Measurements from ENCODE around the gene GLTPD2.

GLTPD2 gene

GRCh38 chr17:4768298-4768697 lies 20.5 kb upstream of the GLTPD2 start:
- H3K9me3 ChIP-seq (ENCODE audit: control insufficient read depth, low read length): no peaks in the 10 kb centered on the region
- no peaks in the 10 kb centered on the region for H3K27me3 ChIP-seq (replicated peaks; ENCODE audit: control insufficient read depth, insufficient read depth, low read length, poor library complexity, severe bottlenecking)
- no peak overlapping the region for H3K4me3 ChIP-seq (ENCODE audit: insufficient read depth, low read depth, low read length, poor library complexity, severe bottlenecking)
- DNase-seq: no peak
- no peaks in the 10 kb centered on the region for H3K36me3 ChIP-seq (ENCODE audit: control insufficient read depth, insufficient read depth, low read length)
- no peaks in the 10 kb centered on the region for H3K4me1 ChIP-seq (ENCODE audit: control insufficient read depth, insufficient read depth, low read length, poor library complexity, severe bottlenecking)
- H3K27ac ChIP-seq (ENCODE audit: insufficient read depth, low read length, poor library complexity, severe bottlenecking): no peak overlapping the region

- H3K4me1 ChIP-seq (ENCODE audit: control insufficient read depth, insufficient read depth, low read length, poor library complexity, severe bottlenecking): no peaks in the 10 kb centered on the region
Measured at GRCh38 chr17:4769628-4770027, 19.1 kb upstream of the GLTPD2 start.

GRCh38 chr17:4771519-4772234 lies 17.1 kb upstream of the GLTPD2 start, which contains the start of gene TM4SF5:
Gene TM4SF5, plus strand, starts transcription at chr17:4771886. Its CDS starts 37 bp downstream, at chr17:4771923.
- no peaks in the 10 kb centered on the region for H3K36me3 ChIP-seq (ENCODE audit: control insufficient read depth, insufficient read depth, low read length)
- no peak within 1 kb of the TSS for H3K4me3 ChIP-seq (ENCODE audit: insufficient read depth, low read depth, low read length, poor library complexity, severe bottlenecking)
- DNase-seq: no peak
- no peaks in the 10 kb centered on the region for H3K4me1 ChIP-seq (ENCODE audit: control insufficient read depth, insufficient read depth, low read length, poor library complexity, severe bottlenecking)
- H3K27ac ChIP-seq (ENCODE audit: insufficient read depth, low read length, poor library complexity, severe bottlenecking): no peak within 1 kb of the TSS
- no peaks in the 10 kb centered on the region for H3K27me3 ChIP-seq (replicated peaks; ENCODE audit: control insufficient read depth, insufficient read depth, low read length, poor library complexity, severe bottlenecking)
- no peaks in the 10 kb centered on the region for H3K9me3 ChIP-seq (ENCODE audit: control insufficient read depth, low read length)

More at GRCh38 chr17:4769628-4770027, 19.1 kb upstream of the GLTPD2 start:
- Histone ChIP-seq H3K27ac (ENCODE audit: insufficient read depth, low read length, poor library complexity, severe bottlenecking) (no peak overlapping the region), H3K9me3 (ENCODE audit: control insufficient read depth, low read length) (no peaks in the 10 kb centered on the region), H3K27me3 (replicated peaks; ENCODE audit: control insufficient read depth, insufficient read depth, low read length, poor library complexity, severe bottlenecking) (no peaks in the 10 kb centered on the region), H3K4me3 (ENCODE audit: insufficient read depth, low read depth, low read length, poor library complexity, severe bottlenecking) (no peak overlapping the region), H3K36me3 (ENCODE audit: control insufficient read depth, insufficient read depth, low read length) (no peaks in the 10 kb centered on the region)
- no peak for DNase-seq

- DNase-seq: no peak
- Histone ChIP-seq H3K4me1 (ENCODE audit: control insufficient read depth, insufficient read depth, low read length, poor library complexity, severe bottlenecking) (no peaks in the 10 kb centered on the region), H3K27ac (ENCODE audit: insufficient read depth, low read length, poor library complexity, severe bottlenecking) (no peak overlapping the region), H3K27me3 (replicated peaks; ENCODE audit: control insufficient read depth, insufficient read depth, low read length, poor library complexity, severe bottlenecking) (no peaks in the 10 kb centered on the region), H3K9me3 (ENCODE audit: control insufficient read depth, low read length) (no peaks in the 10 kb centered on the region), H3K36me3 (ENCODE audit: control insufficient read depth, insufficient read depth, low read length) (no peaks in the 10 kb centered on the region), H3K4me3 (ENCODE audit: insufficient read depth, low read depth, low read length, poor library complexity, severe bottlenecking) (no peak overlapping the region)
Measured at GRCh38 chr17:4772235-4772613, 16.5 kb upstream of the GLTPD2 start.

- Histone ChIP-seq H3K9me3 (ENCODE audit: control insufficient read depth, low read length) (no peaks in the 10 kb centered on the region), H3K27me3 (replicated peaks; ENCODE audit: control insufficient read depth, insufficient read depth, low read length, poor library complexity, severe bottlenecking) (peaks cover 10% of the 10 kb centered on the region), H3K27ac (ENCODE audit: insufficient read depth, low read length, poor library complexity, severe bottlenecking) (no peak overlapping the region), H3K4me1 (ENCODE audit: control insufficient read depth, insufficient read depth, low read length, poor library complexity, severe bottlenecking) (no peaks in the 10 kb centered on the region), H3K4me3 (ENCODE audit: insufficient read depth, low read depth, low read length, poor library complexity, severe bottlenecking) (no peak overlapping the region), H3K36me3 (ENCODE audit: control insufficient read depth, insufficient read depth, low read length) (no peaks in the 10 kb centered on the region)
- no peak for DNase-seq
Measured at GRCh38 chr17:4777969-4778760, 10.6 kb upstream of the GLTPD2 start.

GRCh38 chr17:4780325-4780955 lies 8.3 kb upstream of the GLTPD2 start:
- H3K4me1 ChIP-seq (ENCODE audit: control insufficient read depth, insufficient read depth, low read length, poor library complexity, severe bottlenecking): peaks cover 2% of the 10 kb centered on the region
- H3K27me3 ChIP-seq (replicated peaks; ENCODE audit: control insufficient read depth, insufficient read depth, low read length, poor library complexity, severe bottlenecking): peaks cover 18% of the 10 kb centered on the region
- no peak for DNase-seq
- H3K4me3 ChIP-seq (ENCODE audit: insufficient read depth, low read depth, low read length, poor library complexity, severe bottlenecking): no peak overlapping the region
- no peak overlapping the region for H3K27ac ChIP-seq (ENCODE audit: insufficient read depth, low read length, poor library complexity, severe bottlenecking)
- no peaks in the 10 kb centered on the region for H3K36me3 ChIP-seq (ENCODE audit: control insufficient read depth, insufficient read depth, low read length)
- no peaks in the 10 kb centered on the region for H3K9me3 ChIP-seq (ENCODE audit: control insufficient read depth, low read length)

GRCh38 chr17:4782652-4783051 lies 6.1 kb upstream of the GLTPD2 start:
- no peaks in the 10 kb centered on the region for H3K36me3 ChIP-seq (ENCODE audit: control insufficient read depth, insufficient read depth, low read length)
- no peak for DNase-seq
- no peak overlapping the region for H3K27ac ChIP-seq (ENCODE audit: insufficient read depth, low read length, poor library complexity, severe bottlenecking)
- H3K9me3 ChIP-seq (ENCODE audit: control insufficient read depth, low read length): no peaks in the 10 kb centered on the region
- H3K4me3 ChIP-seq (ENCODE audit: insufficient read depth, low read depth, low read length, poor library complexity, severe bottlenecking): no peak overlapping the region
- peaks cover 32% of the 10 kb centered on the region for H3K27me3 ChIP-seq (replicated peaks; ENCODE audit: control insufficient read depth, insufficient read depth, low read length, poor library complexity, severe bottlenecking)
- peaks cover 10% of the 10 kb centered on the region for H3K4me1 ChIP-seq (ENCODE audit: control insufficient read depth, insufficient read depth, low read length, poor library complexity, severe bottlenecking)

GRCh38 chr17:4785311-4786105 lies 3.3 kb upstream of the GLTPD2 start:
- Histone ChIP-seq H3K4me1 (ENCODE audit: control insufficient read depth, insufficient read depth, low read length, poor library complexity, severe bottlenecking) (peaks cover 18% of the 10 kb centered on the region), H3K27ac (ENCODE audit: insufficient read depth, low read length, poor library complexity, severe bottlenecking) (no peak overlapping the region), H3K4me3 (ENCODE audit: insufficient read depth, low read depth, low read length, poor library complexity, severe bottlenecking) (no peak overlapping the region), H3K9me3 (ENCODE audit: control insufficient read depth, low read length) (no peaks in the 10 kb centered on the region), H3K36me3 (ENCODE audit: control insufficient read depth, insufficient read depth, low read length) (no peaks in the 10 kb centered on the region), H3K27me3 (replicated peaks; ENCODE audit: control insufficient read depth, insufficient read depth, low read length, poor library complexity, severe bottlenecking) (peaks cover 32% of the 10 kb centered on the region)
- no peak for DNase-seq

- DNase-seq: no peak
- peaks cover 32% of the 10 kb centered on the region for H3K27me3 ChIP-seq (replicated peaks; ENCODE audit: control insufficient read depth, insufficient read depth, low read length, poor library complexity, severe bottlenecking)
- H3K4me1 ChIP-seq (ENCODE audit: control insufficient read depth, insufficient read depth, low read length, poor library complexity, severe bottlenecking): peaks cover 20% of the 10 kb centered on the region
Measured at GRCh38 chr17:4786106-4786511, 2.7 kb upstream of the GLTPD2 start, which contains the start of gene VMO1. Gene VMO1, minus strand, starts transcription at chr17:4786364. Its CDS starts 12 bp downstream, at chr17:4786352.

More at GRCh38 chr17:4786106-4786511, 2.7 kb upstream of the GLTPD2 start, which contains the start of gene VMO1:
- no peaks in the 10 kb centered on the region for H3K9me3 ChIP-seq (ENCODE audit: control insufficient read depth, low read length)
- no peak within 1 kb of the TSS for H3K27ac ChIP-seq (ENCODE audit: insufficient read depth, low read length, poor library complexity, severe bottlenecking)
- H3K4me3 ChIP-seq (ENCODE audit: insufficient read depth, low read depth, low read length, poor library complexity, severe bottlenecking): no peak within 1 kb of the TSS
- H3K36me3 ChIP-seq (ENCODE audit: control insufficient read depth, insufficient read depth, low read length): no peaks in the 10 kb centered on the region

Data from effector memory CD4-positive, alpha-beta T cell (primary cell).